ENCODE measurements around the gene EYA2.

- TF ChIP-seq EP300 (IDR thresholded peaks at IDR 0.05) (no peak), CTCF (IDR thresholded peaks at IDR 0.05) (no peak)
Measured at GRCh38 chr20:47110819-47111218, 216.2 kb downstream of the EYA2 start.

Data from sigmoid colon (tissue), 4 donors.